Measurements from ENCODE around the gene PDE8A. TPM values are rescaled to one million over a fixed set of nuclear protein-coding genes. Genes with fewer than 3 reads are reported as not detected.

Gene PDE8A
- total and polyA plus RNA-seq, 2 of the 4 experiments (the other 2 are of a cell fraction) = 32.4 to 35.9 TPM

DNA sequence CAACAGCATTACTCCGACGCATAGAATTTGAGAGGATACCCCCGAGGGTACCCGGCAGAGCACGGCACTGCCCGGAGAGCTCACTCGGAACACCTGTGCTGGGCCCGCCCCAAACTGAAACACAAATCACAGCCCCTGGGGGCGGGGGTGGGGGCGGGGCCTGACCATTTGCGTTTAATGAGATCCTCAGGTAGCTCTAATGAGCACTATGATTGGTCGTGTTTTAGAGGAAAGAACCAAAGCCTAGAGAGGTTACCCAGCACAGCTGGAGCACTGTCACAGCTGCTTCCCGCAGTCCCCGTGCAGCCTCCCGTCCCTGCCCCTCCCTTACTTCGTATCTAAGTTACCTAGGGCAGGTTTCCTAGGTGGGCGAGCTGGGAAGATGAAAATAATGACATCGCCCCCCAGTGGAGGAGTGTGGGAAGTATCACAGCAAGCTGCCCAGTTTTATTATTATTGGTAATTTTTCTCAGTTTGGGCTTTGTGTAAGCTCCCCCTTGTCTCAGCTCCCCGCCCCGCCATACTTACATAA lies 187.1 kb downstream of the PDE8A start:
- Histone ChIP-seq H3K27ac (ENCODE audit: insufficient read depth, low read length) (no peak overlapping the region), H2AK5ac (ENCODE audit: low read depth, low read length) (no peak overlapping the region), H3K9me3 (ENCODE audit: control insufficient read depth, insufficient read depth, low read length) (peaks cover 17% of the 10 kb centered on the region), H3K4me2 (ENCODE audit: low read depth, low read length) (peak overlapping the region; percentile 71), H2BK120ac (ENCODE audit: low read depth, low read length) (no peak overlapping the region), H2BK20ac (ENCODE audit: low read depth, low read length) (no peak overlapping the region), H3K9me1 (ENCODE audit: insufficient read depth, low read length) (no peaks in the 10 kb centered on the region), H3K4me3 (ENCODE audit: insufficient read depth, low read depth, low read length) (peak overlapping the region; percentile 14; the same call in 1 of the 2 replicates), H2BK15ac (ENCODE audit: low read depth, low read length) (no peak overlapping the region), H3K36me3 (ENCODE audit: control insufficient read depth, insufficient read depth, low read length) (no peaks in the 10 kb centered on the region), H3K27me3 (ENCODE audit: control insufficient read depth, insufficient read depth, low read length) (no peaks in the 10 kb centered on the region; the same call in 1 of the 2 replicates), H2AFZ (replicated peaks; ENCODE audit: low read length, poor library complexity) (peak overlapping the region; percentile 45), H3K56ac (ENCODE audit: extremely low read depth, insufficient read depth, low read length) (no peak overlapping the region), H2BK5ac (ENCODE audit: low read depth, low read length, poor library complexity, severe bottlenecking) (no peak overlapping the region), H3K4ac (ENCODE audit: low read depth, low read length) (no peak overlapping the region), H3K23ac (ENCODE audit: low read depth, low read length) (no peak overlapping the region), H3K79me1 (ENCODE audit: low read depth in 1 of 2, low read length in 2 of 2) (no peaks in the 10 kb centered on the region), H4K8ac (ENCODE audit: low read depth in 2 of 2, low read length in 2 of 2) (no peak overlapping the region), H3K18ac (ENCODE audit: low read depth, low read length) (no peak overlapping the region), H2AK9ac (replicated peaks; ENCODE audit: low read depth, low read length, poor library complexity) (no peak overlapping the region), H4K5ac (ENCODE audit: low read depth, low read length) (no peak overlapping the region), H3K14ac (replicated peaks; ENCODE audit: low read depth, low read length) (no peak overlapping the region), H4K20me1 (ENCODE audit: insufficient read depth, low read length) (no peaks in the 10 kb centered on the region), H3K9ac (ENCODE audit: low read depth, low read length) (no peak overlapping the region), H3K4me1 (ENCODE audit: control insufficient read depth, insufficient read depth, low read length) (no peaks in the 10 kb centered on the region), H4K91ac (ENCODE audit: insufficient read depth, low read depth, low read length) (no peak overlapping the region)
- dilution Hi-C loops (cut with HindIII; ENCODE audit: low sequenced_read_pairs, unreplicated experiment) = no loop called here
- intact Hi-C loops (cut with micrococcal nuclease) = no loop called here
- ATAC-seq (ENCODE audit: low read depth) (peak; percentile 61), DNase-seq (peak; percentile 8)
- TF ChIP-seq MAZ (IDR thresholded peaks at IDR 0.05; ENCODE audit: borderline replicate concordance, low read depth, low read length) (no peak), FOS (IDR thresholded peaks at IDR 0.05; ENCODE audit: low read depth, low read length) (no peak), SMC3 (IDR thresholded peaks at IDR 0.05; ENCODE audit: low read depth, low read length) (peak; percentile 24; the same call in 1 of the 2 replicates), MAFK (IDR thresholded peaks at IDR 0.05; ENCODE audit: low read depth, low read length) (no peak), RCOR1 (IDR thresholded peaks at IDR 0.05; ENCODE audit: insufficient replicate concordance, low read length) (no peak), CTCF (conservative IDR thresholded peaks at IDR 0.05; ENCODE audit: low read depth, low read length) (peak; percentile 47), BHLHE40 (IDR thresholded peaks at IDR 0.05; ENCODE audit: low read depth, low read length) (no peak), RAD21 (IDR thresholded peaks at IDR 0.05; ENCODE audit: low read length) (peak; percentile 38; the same call in 1 of the 2 replicates)
- TF ChIP-seq, protein P1, sequence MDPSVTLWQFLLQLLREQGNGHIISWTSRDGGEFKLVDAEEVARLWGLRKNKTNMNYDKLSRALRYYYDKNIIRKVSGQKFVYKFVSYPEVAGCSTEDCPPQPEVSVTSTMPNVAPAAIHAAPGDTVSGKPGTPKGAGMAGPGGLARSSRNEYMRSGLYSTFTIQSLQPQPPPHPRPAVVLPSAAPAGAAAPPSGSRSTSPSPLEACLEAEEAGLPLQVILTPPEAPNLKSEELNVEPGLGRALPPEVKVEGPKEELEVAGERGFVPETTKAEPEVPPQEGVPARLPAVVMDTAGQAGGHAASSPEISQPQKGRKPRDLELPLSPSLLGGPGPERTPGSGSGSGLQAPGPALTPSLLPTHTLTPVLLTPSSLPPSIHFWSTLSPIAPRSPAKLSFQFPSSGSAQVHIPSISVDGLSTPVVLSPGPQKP (IDR thresholded peaks at IDR 0.05; ENCODE audit: borderline replicate concordance, low read depth, low read length) = no peak
- TF ChIP-seq, protein P2, sequence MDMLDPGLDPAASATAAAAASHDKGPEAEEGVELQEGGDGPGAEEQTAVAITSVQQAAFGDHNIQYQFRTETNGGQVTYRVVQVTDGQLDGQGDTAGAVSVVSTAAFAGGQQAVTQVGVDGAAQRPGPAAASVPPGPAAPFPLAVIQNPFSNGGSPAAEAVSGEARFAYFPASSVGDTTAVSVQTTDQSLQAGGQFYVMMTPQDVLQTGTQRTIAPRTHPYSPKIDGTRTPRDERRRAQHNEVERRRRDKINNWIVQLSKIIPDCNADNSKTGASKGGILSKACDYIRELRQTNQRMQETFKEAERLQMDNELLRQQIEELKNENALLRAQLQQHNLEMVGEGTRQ (IDR thresholded peaks at IDR 0.05; ENCODE audit: low read depth, low read length) = no peak
- POLR2A ChIA-PET (ENCODE audit: unreplicated experiment) = no interaction called here
- no CpG with 5 or more reads among the region's 20 CpGs for WGBS, 2 experiments (ENCODE audit: extremely low coverage in 2 of 2, insufficient read length in 1 of 2)
- BruUV-seq (replicated peaks) = no TSS peak
- CTCF ChIA-PET = interaction anchor here (0.8 to 1.1 kb wide), 2 partner anchors 9 to 125 kb away, joined by 3 to 5 read pairs; no protein-coding TSS in a partner anchor
- in situ Hi-C loops (cut with MboI; ENCODE audit: low sequenced_read_pairs) = loop anchor here (25.0 kb wide), 1 partner anchor 119 kb away; no protein-coding TSS in a partner anchor
